Activated T-helper 2 cell treated with anti-CD3 and anti-CD28 coated beads, Interferon-gamma antibody, Interleukin-2, Interleukin-4, amounts not matched to agents 10 μg/mL and 5 μg/mL and 100 μg/mL, durations not matched to agents 14 hours and 24 hours and 36 hours (primary cell): ENCODE measurements around the gene HYOU1. TPM values are rescaled to one million over a fixed set of nuclear protein-coding genes. Genes with fewer than 3 reads are reported as not detected.
A peak's percentile ranks its signal among the peaks of the same experiment; 100 is the strongest.

ENCODE experiments used
- DNase-seq: peaks from one replicate; pipeline ENCODE4 v3.0.0; 2021; ENCODE audit warnings: low spot score
- H3K27ac Mint-ChIP-seq: one replicate; pipeline ENCODE4 v1.8.0; 2021; ENCODE audit warnings: mixed read lengths
- H3K27me3 Mint-ChIP-seq: one replicate; pipeline ENCODE4 v1.8.0; 2021; ENCODE audit warnings: low read depth, mixed read lengths
- H3K36me3 Mint-ChIP-seq: one replicate; pipeline ENCODE4 v1.8.0; 2021; ENCODE audit warnings: low read depth, mixed read lengths
- H3K4me1 Mint-ChIP-seq: one replicate; pipeline ENCODE4 v1.8.0; 2021; ENCODE audit warnings: low read depth, mixed read lengths
- H3K4me3 Mint-ChIP-seq: one replicate; pipeline ENCODE4 v1.8.0; 2021; ENCODE audit warnings: low read depth, mild to moderate bottlenecking, moderate library complexity, mixed read lengths
- H3K9me3 Mint-ChIP-seq: one replicate; pipeline ENCODE4 v1.8.0; 2021; ENCODE audit warnings: mixed read lengths
- intact Hi-C: fragments of 100-400 bp; cut with micrococcal nuclease; formaldehyde crosslinking; loops from one replicate; pipeline ENCODE4 v1.15.1; 2023
- total RNA-seq: library from RNA; stranded (reverse); gene quantifications from 2 replicates; pipeline ENCODE4 v1.2.3, GENCODE V29; 2022

Gene HYOU1
- total RNA-seq, 1 donor from 2014 or later, result 215 TPM

DNA sequence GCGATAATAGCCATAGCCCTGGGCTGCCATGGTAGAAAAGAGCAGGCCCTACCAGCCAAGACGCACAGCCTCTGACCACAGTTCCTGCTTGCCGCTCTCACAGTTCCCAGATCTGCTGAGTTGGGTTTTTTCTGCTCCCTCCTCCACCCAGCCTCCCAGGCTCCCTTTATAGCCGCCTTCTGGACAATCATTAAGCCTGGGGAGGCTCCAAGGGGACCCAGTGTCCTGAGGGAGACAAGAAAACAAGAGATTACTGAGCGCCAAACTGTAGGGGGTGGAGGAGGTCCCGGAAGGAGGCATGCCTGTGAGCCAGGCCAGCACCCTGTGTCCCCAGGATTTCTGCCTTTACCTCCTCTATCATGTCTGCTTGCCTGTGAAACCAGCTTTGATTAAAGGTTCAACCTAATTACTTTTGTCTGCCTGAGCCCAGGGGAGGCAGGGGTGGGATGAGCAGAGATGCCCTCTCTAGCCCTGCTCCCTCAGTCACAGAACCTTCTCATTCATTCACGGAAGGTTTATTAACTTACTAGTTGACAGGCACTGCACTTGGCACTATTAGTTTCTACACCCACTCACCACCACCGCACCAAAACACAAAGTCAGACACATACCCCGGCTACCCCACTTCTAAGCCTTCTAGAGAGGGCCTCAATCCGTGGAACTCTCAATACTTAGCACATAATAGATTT lies 27.5 kb downstream of the HYOU1 start:
- intact Hi-C loops, result loop anchor here (1.0 to 5.0 kb wide), 5 partner anchors 11 to 65 kb away; partner anchors contain the start of genes CENATAC, HYOU1, RPS25 and TRAPPC4
- Mint-ChIP-seq H3K4me3 (peak overlapping the region; percentile 75), H3K36me3 (peaks cover 28% of the 10 kb centered on the region), H3K27ac (peak overlapping the region; percentile 60), H3K4me1 (peaks cover 19% of the 10 kb centered on the region), H3K9me3 (no peaks in the 10 kb centered on the region), H3K27me3 (no peaks in the 10 kb centered on the region)
- no peak for DNase-seq

DNA sequence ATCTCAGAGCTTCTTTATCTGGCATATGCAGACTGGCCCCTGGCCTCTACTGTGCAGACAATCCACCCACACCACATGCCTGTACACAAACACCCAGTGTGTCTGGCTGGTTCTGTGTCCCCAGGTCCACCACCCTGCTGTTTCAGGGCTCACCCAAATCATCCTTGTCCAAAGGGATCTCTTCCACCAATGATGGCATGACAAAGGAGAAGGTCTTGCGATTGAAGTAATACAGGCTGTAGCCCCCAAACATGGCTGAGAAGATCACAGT lies 28.0 kb downstream of the HYOU1 start:
- Mint-ChIP-seq H3K27me3 (no peaks in the 10 kb centered on the region), H3K4me1 (peaks cover 19% of the 10 kb centered on the region), H3K27ac (peak overlapping the region; percentile 4), H3K36me3 (peaks cover 33% of the 10 kb centered on the region), H3K4me3 (peak overlapping the region; percentile 75), H3K9me3 (no peaks in the 10 kb centered on the region)
- DNase-seq, result no peak
- intact Hi-C loops, result no loop called here

DNA sequence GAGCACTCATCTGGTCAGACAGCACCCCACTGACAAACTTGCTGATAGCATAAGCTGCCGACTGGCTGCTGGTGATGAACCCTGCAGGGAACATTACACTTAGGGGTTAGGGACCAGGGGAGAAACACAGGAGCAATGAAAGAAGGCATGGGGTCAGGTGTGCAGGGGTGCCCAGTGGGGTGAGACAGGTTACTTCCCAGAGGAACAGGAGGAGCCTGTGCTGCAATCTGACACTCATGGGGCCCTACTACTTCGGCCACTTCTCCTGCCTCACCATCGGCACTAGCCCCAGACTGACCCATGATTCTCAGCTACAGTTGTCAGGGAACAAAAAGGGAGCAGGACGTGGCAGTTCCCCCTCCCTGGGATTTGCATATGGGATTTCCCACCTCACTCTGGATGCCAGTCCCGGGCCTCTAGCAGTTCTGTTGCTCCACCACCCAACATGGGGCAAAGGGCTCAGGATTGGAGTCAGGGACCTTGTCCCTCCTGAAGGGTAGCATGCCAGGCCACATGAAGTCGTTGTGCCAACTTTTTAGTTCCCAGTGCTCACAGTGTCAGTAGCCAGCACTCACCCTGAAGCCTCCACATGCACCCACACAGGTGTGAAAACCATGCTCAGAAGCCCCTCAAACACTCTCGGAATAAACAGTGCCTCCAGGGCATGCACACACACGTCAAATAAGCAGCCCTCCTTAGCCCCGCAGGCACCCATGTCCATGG lies 28.5 kb downstream of the HYOU1 start:
- Mint-ChIP-seq H3K9me3 (no peaks in the 10 kb centered on the region), H3K27me3 (no peaks in the 10 kb centered on the region), H3K4me1 (peaks cover 22% of the 10 kb centered on the region), H3K36me3 (peaks cover 38% of the 10 kb centered on the region), H3K27ac (peak overlapping the region; percentile 4), H3K4me3 (peak overlapping the region; percentile 75)
- intact Hi-C loops, result no loop called here
- DNase-seq, result no peak

DNA sequence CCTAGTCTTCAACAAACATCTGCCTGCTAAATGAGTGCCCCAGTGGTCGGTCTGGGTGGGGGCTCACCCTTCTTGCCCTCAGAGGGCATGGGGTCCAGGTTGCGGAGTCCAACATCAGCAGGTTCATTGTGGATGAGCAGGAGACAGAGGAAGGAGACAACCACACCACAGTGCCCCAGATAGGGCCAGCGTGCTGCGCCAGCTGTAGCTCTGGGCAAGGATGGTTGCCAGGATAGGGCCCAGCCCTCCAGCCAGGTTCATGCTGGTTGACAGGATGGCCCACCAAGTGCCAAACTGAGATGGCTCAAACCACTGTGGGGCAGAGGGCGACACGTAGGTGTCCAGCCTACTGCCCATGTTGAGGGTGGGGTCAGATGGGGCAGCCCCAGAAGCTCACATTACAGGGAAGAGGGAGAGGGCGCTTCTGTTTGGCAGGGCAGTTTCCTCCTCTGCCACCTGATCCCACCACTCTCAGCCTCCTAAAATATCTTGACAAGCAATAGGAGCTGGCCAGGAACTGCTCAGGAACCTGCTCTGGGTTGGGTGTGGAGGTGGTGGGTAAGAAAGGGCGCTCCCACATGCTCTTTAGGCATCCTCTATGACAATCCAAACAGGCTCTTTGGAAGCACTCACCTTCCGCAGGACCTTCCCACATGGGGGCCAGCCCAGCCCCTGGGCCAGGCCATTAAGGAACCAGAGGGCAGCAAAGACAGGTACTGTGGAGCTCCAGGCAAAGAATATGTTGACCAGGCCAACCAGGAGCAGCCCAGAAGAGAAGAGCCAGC lies 29.3 kb downstream of the HYOU1 start:
- Mint-ChIP-seq H3K27me3 (no peaks in the 10 kb centered on the region), H3K4me3 (no peak overlapping the region), H3K36me3 (peaks cover 46% of the 10 kb centered on the region), H3K27ac (no peak overlapping the region), H3K4me1 (peaks cover 23% of the 10 kb centered on the region), H3K9me3 (no peaks in the 10 kb centered on the region)
- intact Hi-C loops, result no loop called here
- no peak for DNase-seq

- Mint-ChIP-seq H3K27me3 (no peaks in the 10 kb centered on the region), H3K9me3 (no peaks in the 10 kb centered on the region), H3K4me3 (no peak overlapping the region), H3K4me1 (peaks cover 23% of the 10 kb centered on the region), H3K36me3 (peaks cover 51% of the 10 kb centered on the region), H3K27ac (no peak overlapping the region)
- no peak for DNase-seq
- intact Hi-C loops, result no loop called here
Measured at GRCh38 chr11:119026970-119027369, 30.0 kb downstream of the HYOU1 start.

DNA sequence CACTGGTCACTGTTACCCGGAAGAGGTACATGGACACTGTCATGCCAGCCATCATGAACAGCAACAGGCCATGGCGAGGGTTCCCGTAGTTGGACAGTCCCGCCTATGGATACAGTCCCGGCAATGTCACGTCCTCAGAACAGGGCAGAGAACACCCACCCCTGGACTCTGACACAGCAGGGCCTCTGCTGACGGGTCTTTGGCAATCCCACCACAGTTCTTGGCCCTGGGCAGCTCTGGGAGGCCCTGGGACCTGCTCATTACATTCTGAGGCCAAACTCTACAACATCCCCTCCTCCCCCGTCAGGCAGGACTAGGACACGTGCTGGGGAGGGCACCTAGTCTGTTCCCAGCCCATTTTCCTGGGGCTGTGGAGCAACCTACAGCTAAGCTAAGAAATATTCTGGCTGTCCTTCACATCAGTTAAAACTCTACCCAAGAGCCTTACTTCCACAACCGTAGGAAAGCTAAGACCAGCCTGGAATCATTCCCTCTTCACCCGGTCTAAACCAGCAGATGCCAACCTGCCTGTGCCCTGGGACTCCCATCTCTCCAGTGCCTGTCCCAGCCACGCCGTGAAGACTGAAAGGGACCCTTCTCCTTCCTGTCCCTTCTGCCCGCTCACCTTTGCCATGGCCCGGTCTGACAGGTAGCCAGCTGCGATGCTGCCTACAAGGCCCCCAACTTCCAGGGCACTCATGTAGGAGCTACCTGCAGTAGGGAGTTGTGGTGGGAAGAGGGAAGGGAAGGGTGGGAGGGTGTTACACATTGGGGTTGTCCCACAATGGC lies 30.8 kb downstream of the HYOU1 start:
- Mint-ChIP-seq H3K4me3 (no peak overlapping the region), H3K4me1 (peaks cover 28% of the 10 kb centered on the region), H3K9me3 (no peaks in the 10 kb centered on the region), H3K27ac (no peak overlapping the region), H3K27me3 (no peaks in the 10 kb centered on the region), H3K36me3 (peaks cover 58% of the 10 kb centered on the region)
- DNase-seq, result no peak
- intact Hi-C loops, result no loop called here

DNA sequence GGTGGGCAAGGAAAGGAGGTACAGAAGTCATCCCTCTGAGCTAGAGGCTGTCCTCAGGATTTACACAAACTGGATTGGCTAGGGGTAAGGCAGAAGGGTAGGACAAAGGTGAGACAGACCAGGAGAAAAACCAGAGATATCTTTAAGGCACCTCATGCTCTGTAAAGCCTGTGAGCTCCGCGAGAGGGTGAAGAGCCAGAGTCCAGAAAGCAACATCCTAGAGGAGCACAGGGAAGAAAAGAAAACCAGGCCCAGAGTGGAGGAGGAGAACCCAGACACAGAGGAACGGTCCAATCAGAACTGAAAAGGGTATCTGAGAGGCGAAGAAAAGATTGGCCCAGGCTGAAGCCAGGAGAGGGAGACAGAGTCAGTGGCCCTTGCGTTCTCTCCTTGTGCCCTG lies 31.5 kb downstream of the HYOU1 start:
- H3K27me3 Mint-ChIP-seq, result no peaks in the 10 kb centered on the region
- no peak overlapping the region for H3K27ac Mint-ChIP-seq
- intact Hi-C loops, result no loop called here
- no peak overlapping the region for H3K4me3 Mint-ChIP-seq
- H3K9me3 Mint-ChIP-seq, result no peaks in the 10 kb centered on the region
- peaks cover 59% of the 10 kb centered on the region for H3K36me3 Mint-ChIP-seq
- peaks cover 28% of the 10 kb centered on the region for H3K4me1 Mint-ChIP-seq
- no peak for DNase-seq

- no peak for DNase-seq
- Mint-ChIP-seq H3K9me3 (no peaks in the 10 kb centered on the region), H3K4me3 (no peak overlapping the region), H3K27ac (no peak overlapping the region), H3K4me1 (peaks cover 32% of the 10 kb centered on the region), H3K27me3 (no peaks in the 10 kb centered on the region), H3K36me3 (peaks cover 63% of the 10 kb centered on the region)
- intact Hi-C loops, result no loop called here
Measured at GRCh38 chr11:119025099-119025473, 31.9 kb downstream of the HYOU1 start.

DNA sequence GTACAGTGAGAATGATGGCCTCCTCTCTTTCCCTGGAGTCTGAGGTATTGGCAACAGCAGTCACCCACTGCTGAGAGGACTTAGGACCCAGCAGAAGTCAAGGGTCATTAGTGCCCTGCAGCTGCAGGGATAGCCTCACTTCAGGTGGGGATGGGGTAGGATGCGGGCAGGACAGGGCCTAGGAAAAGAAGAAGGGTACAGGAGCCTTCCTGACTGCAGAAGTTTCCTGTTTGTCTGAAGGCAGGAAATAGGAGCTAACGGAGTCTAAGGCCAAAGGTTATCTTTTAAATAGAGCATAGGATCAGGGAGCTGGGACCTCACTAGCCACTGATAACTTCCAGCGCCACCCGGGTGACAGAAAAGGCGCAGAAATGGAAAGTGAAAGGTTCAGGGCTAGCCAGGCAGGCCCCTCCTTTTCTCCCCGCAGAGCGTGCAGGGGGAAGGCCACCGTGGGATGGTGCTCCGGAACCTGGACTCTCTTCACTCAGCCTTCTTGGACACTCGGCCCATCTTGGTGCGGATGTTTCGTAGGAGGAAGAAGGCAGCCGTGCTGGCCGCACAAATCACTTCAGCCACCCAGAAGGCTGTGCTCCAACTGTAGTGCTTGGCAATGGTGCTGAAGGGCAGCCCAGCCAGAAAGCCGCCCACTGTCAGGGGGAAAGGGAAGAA lies 32.4 kb downstream of the HYOU1 start:
- Mint-ChIP-seq H3K4me3 (no peak overlapping the region), H3K36me3 (peaks cover 68% of the 10 kb centered on the region)

GRCh38 chr11:119023741-119024140 lies 33.3 kb downstream of the HYOU1 start:
- intact Hi-C loops, result no loop called here
- no peak for DNase-seq
- H3K4me3 Mint-ChIP-seq, result no peak overlapping the region
- H3K9me3 Mint-ChIP-seq, result no peaks in the 10 kb centered on the region
- H3K4me1 Mint-ChIP-seq, result peaks cover 24% of the 10 kb centered on the region
- peaks cover 63% of the 10 kb centered on the region for H3K36me3 Mint-ChIP-seq
- peak overlapping the region; percentile 47 for H3K27ac Mint-ChIP-seq
- H3K27me3 Mint-ChIP-seq, result no peaks in the 10 kb centered on the region

More for the DNA sequence above, 32.4 kb downstream of the HYOU1 start:
- Mint-ChIP-seq H3K9me3 (no peaks in the 10 kb centered on the region), H3K27ac (no peak overlapping the region), H3K27me3 (no peaks in the 10 kb centered on the region), H3K4me1 (peaks cover 32% of the 10 kb centered on the region)
- DNase-seq, result no peak
- intact Hi-C loops, result no loop called here

DNA sequence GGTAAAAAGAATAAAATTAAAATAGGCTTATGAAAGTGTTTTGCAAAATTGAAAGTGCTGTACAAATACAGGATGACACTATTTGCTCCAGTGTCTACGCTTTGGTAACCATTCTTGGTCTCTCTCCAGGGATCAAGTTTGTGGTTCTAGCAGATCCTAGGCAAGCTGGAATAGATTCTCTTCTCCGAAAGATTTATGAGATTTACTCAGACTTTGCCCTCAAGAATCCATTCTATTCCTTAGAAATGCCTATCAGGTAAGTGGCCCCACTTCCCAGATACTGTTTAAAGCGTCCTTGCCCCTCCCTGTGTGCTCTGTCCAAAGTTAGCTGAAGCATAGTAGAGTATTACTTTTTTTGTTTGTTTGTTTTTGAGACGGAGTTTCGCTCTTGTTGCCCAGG lies 35.4 kb downstream of the HYOU1 start:
- Mint-ChIP-seq H3K9me3 (no peaks in the 10 kb centered on the region), H3K27me3 (no peaks in the 10 kb centered on the region), H3K4me3 (peak overlapping the region; percentile 56), H3K4me1 (peaks cover 22% of the 10 kb centered on the region), H3K36me3 (peaks cover 74% of the 10 kb centered on the region), H3K27ac (no peak overlapping the region)
- no peak for DNase-seq
- intact Hi-C loops, result no loop called here

DNA sequence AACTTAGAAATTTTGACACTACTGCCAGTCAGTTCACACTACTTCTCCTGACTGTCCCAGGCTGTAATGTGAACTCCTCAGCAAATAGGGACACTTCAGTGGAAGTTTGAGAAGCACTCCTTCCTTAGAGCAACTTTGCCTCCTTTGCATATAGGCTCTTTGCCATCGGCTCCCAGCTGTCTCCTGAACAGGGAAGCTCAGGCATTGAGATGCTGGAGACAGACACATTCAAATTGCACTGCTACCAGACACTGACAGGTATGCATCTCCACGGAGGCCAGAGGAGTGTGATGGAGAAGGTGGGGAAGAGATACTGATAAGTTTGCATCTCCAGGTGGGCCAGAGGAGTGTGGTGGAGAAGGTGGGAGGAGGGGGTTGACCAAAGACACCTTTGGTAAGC lies 37.0 kb downstream of the HYOU1 start:
- Mint-ChIP-seq H3K27ac (peak overlapping the region; percentile 100), H3K4me3 (peak overlapping the region; percentile 99), H3K36me3 (peaks cover 83% of the 10 kb centered on the region), H3K27me3 (no peaks in the 10 kb centered on the region), H3K4me1 (peaks cover 28% of the 10 kb centered on the region), H3K9me3 (no peaks in the 10 kb centered on the region)
- no peak for DNase-seq
- intact Hi-C loops, result loop anchor here (2.0 to 5.0 kb wide), 5 partner anchors 37 to 187 kb away; partner anchors contain the start of genes BCL9L, CBL, HMBS and HYOU1
